A549 (cell line): Measurements from ENCODE around the gene NPY5R. TPM values are rescaled to one million over a fixed set of nuclear protein-coding genes. Genes with fewer than 3 reads are reported as not detected.

ENCODE experiments used
- ATAC-seq, 2 experiments: fragments of 200-7000 bp in 1 of 2; fragments of >200 bp in 1 of 2; cut with Nextera tagmentation in 1 of 2; cut with Tn5 transposase in 1 of 2; 3 replicates each; pipeline versions ENCODE4 v1.8.0 to v1.9.1; 2018 to 2020; ENCODE audit warnings: mild to moderate bottlenecking in 1 of 2, moderate library complexity in 1 of 2
- CTCF ChIA-PET: fragments of 300-600 bp; sonication (Branson Sonifier 250); formaldehyde crosslinking; extraction: SDS; loops from one replicate; lab custom pipeline; 2021; ENCODE audit warnings: antibody characterized with exemption, inconsistent platforms; lab: Yijun Ruan, JAX
- POLR2A ChIA-PET: fragments of 350-600 bp; formaldehyde crosslinking; extraction: SDS; loops from one replicate; lab custom pipeline; 2021; ENCODE audit warnings: antibody characterized with exemption, inconsistent platforms; lab: Yijun Ruan, JAX
- DNase-seq, 2 experiments: peaks; one replicate each; pipeline versions ENCODE4 v3.0.0 to v3.0.0-alpha.2; 2011 to 2016; ENCODE audit warnings: low read depth in 1 of 2, low spot score in 1 of 2
- FAIRE-seq: peaks from 2 replicates; lab custom pipeline; 2011; peaks lifted over from hg19 to GRCh38; lab: Jason Lieb, UNC
- H3K27ac ChIP-seq, 2 experiments: fragments of >200 bp; sonication (Bioruptor Twin); formaldehyde crosslinking; 3 replicates each; pipeline ENCODE4 v1.5.1; 2016 to 2017
- H3K4me1 ChIP-seq: fragments of >200 bp; sonication (Bioruptor Twin); formaldehyde crosslinking; 3 replicates; pipeline ENCODE4 v1.6.1; 2016
- H3K4me2 ChIP-seq: fragments of >200 bp; sonication (Bioruptor Twin); formaldehyde crosslinking; 3 replicates; pipeline ENCODE4 v1.6.1; 2016
- H3K4me3 ChIP-seq: fragments of >200 bp; sonication (Bioruptor Twin); formaldehyde crosslinking; 3 replicates; pipeline ENCODE4 v1.5.1; 2016
- H3K9me3 ChIP-seq: fragments of >200 bp; sonication (Bioruptor Twin); formaldehyde crosslinking; 3 replicates; pipeline ENCODE4 v1.6.1; 2016
- CEBPB ChIP-seq, 2 experiments: fragments of >200 bp in 1 of 2; sonication (Bioruptor Twin) in 1 of 2; formaldehyde crosslinking in 1 of 2; IDR thresholded peaks; 2 replicates each; pipeline ENCODE4 v1.6.1; 2012 to 2016
- ESRRA ChIP-seq: fragments of 150-350 bp; IDR thresholded peaks from 2 replicates; pipeline ENCODE4 v1.6.1; 2014; ENCODE audit warnings: mild to moderate bottlenecking, low read length, borderline replicate concordance
- FOXS1 ChIP-seq: fragments of 250-450 bp; sonication (Bioruptor Pico); IDR thresholded peaks from 2 replicates; pipeline ENCODE4 v1.5.0; 2020; ENCODE audit warnings: mild to moderate bottlenecking, moderate library complexity
- HOXB5 ChIP-seq: fragments of 250-450 bp; sonication (Bioruptor Pico); IDR thresholded peaks from 2 replicates; pipeline ENCODE4 v1.5.0; 2020; ENCODE audit warnings: mild to moderate bottlenecking, moderate library complexity
- JUNB ChIP-seq: fragments of >200 bp; sonication (Bioruptor Twin); formaldehyde crosslinking; IDR thresholded peaks from 2 replicates; pipeline ENCODE4 v1.6.1; 2016
- KDM1A ChIP-seq: fragments of 200-600 bp; sonication (generic); IDR thresholded peaks from 2 replicates; pipeline ENCODE4 v1.6.1; 2016; ENCODE audit warnings: low read depth, mild to moderate bottlenecking
- KDM5A ChIP-seq: fragments of 200-600 bp; sonication (generic); IDR thresholded peaks from 2 replicates; pipeline ENCODE4 v1.6.1; 2016; ENCODE audit warnings: antibody characterized with exemption, mild to moderate bottlenecking
- MYC ChIP-seq: IDR thresholded peaks from 2 replicates; pipeline ENCODE4 v1.6.1; 2012; ENCODE audit warnings: mild to moderate bottlenecking, inconsistent platforms, low read length, improper control_type of control experiment, borderline replicate concordance
- NFE2L2 ChIP-seq: fragments of 150-350 bp; conservative IDR thresholded peaks from 2 replicates; pipeline ENCODE4 v1.6.1; 2014; ENCODE audit warnings: low read length
- NPAS2 ChIP-seq: fragments of 250-450 bp; sonication (Bioruptor Pico); IDR thresholded peaks from 2 replicates; pipeline ENCODE4 v1.8.0; 2022; ENCODE audit warnings: mild to moderate bottlenecking, moderate library complexity, borderline replicate concordance
- NR3C1 ChIP-seq: fragments of >200 bp; sonication (Bioruptor Twin); formaldehyde crosslinking; IDR thresholded peaks from 3 replicates; pipeline ENCODE4 v1.6.1; 2017
- POLR2A ChIP-seq: IDR thresholded peaks from 2 replicates; pipeline ENCODE4 v1.6.1; 2012; ENCODE audit warnings: mild to moderate bottlenecking, low read length
- POLR2AphosphoS2 ChIP-seq: conservative IDR thresholded peaks from 2 replicates; pipeline ENCODE4 v1.6.1; 2012; ENCODE audit warnings: low read length, improper control_type of control experiment, inconsistent platforms
- RARB ChIP-seq: fragments of 250-450 bp; sonication (Bioruptor Pico); IDR thresholded peaks from 2 replicates; pipeline ENCODE4 v1.8.0; 2021; ENCODE audit warnings: mild to moderate bottlenecking, moderate library complexity
- RCOR1 ChIP-seq: fragments of 150-350 bp; IDR thresholded peaks from 2 replicates; pipeline ENCODE4 v1.6.1; 2014; ENCODE audit warnings: antibody characterized with exemption, low read length, low read depth
- SMC3 ChIP-seq: fragments of >200 bp; sonication (Bioruptor Twin); formaldehyde crosslinking; IDR thresholded peaks from 3 replicates; pipeline ENCODE4 v1.6.1; 2018; ENCODE audit warnings: inconsistent platforms
- TFCP2L1 ChIP-seq: fragments of 250-450 bp; sonication (Bioruptor Pico); IDR thresholded peaks from 2 replicates; pipeline ENCODE4 v1.5.0; 2021; ENCODE audit warnings: mild to moderate bottlenecking
- ZC3H11A ChIP-seq: fragments of 450-650 bp; IDR thresholded peaks from 2 replicates; pipeline ENCODE4 v1.6.1; 2014; ENCODE audit warnings: antibody characterized with exemption, mild to moderate bottlenecking
- WGBS: methylation state at CpG from one replicate; pipeline ENCODE4 v1.1.6; 2017; ENCODE audit errors: missing lambda C conversion rate; 5-methylcytosine and 5-hydroxymethylcytosine counted together
- polyA plus RNA-seq, 4 experiments: library from polyadenylated mRNA; depleted of rRNA in 3 of 4; stranded (reverse); fragments of >200 nt; fragmentation: RNase III in 1 of 4; extraction: RNeasy Plus Mini Kit Qiagen cat#74134 plus additional on column Dnase treatment in 1 of 4; gene quantifications; 2 replicates in 3 of 4; 3 replicates in 1 of 4; pipeline ENCODE4 v1.2.3, GENCODE V29; 2011 to 2017
- TF ChIP-seq, protein P1 (sequence below): fragments of 250-450 bp; sonication (Bioruptor Pico); IDR thresholded peaks from 2 replicates; pipeline ENCODE4 v1.5.0; 2020; ENCODE audit warnings: low read depth, mild to moderate bottlenecking, moderate library complexity
- TF ChIP-seq, protein P2 (sequence below): IDR thresholded peaks from 2 replicates; pipeline ENCODE4 v1.6.1; 2012; ENCODE audit warnings: low read depth, borderline replicate concordance
- TF ChIP-seq, protein P3 (sequence below): fragments of 150-350 bp; IDR thresholded peaks from 2 replicates; pipeline ENCODE4 v1.6.1; 2014; ENCODE audit warnings: low read depth, mild to moderate bottlenecking, low read length
- TF ChIP-seq, protein P4 (sequence below): fragments of >200 bp; sonication (Bioruptor Twin); formaldehyde crosslinking; IDR thresholded peaks from 2 replicates; pipeline ENCODE4 v1.6.1; 2016
- TF ChIP-seq, protein P5 (sequence below): IDR thresholded peaks from 2 replicates; pipeline ENCODE4 v1.6.1; 2012
- TF ChIP-seq, protein P6 (sequence below): fragments of 450-650 bp; IDR thresholded peaks from 2 replicates; pipeline ENCODE4 v1.6.1; 2014; ENCODE audit warnings: antibody characterized with exemption
- TF ChIP-seq, protein P7 (sequence below): fragments of >200 bp; sonication (Bioruptor Twin); formaldehyde crosslinking; IDR thresholded peaks from 3 replicates; pipeline ENCODE4 v1.6.1; 2016

Gene NPY5R
- polyA plus RNA-seq, 2 of the 4 experiments (the other 2 are of a cell fraction) = 0.13 TPM; not detected in 1

DNA sequence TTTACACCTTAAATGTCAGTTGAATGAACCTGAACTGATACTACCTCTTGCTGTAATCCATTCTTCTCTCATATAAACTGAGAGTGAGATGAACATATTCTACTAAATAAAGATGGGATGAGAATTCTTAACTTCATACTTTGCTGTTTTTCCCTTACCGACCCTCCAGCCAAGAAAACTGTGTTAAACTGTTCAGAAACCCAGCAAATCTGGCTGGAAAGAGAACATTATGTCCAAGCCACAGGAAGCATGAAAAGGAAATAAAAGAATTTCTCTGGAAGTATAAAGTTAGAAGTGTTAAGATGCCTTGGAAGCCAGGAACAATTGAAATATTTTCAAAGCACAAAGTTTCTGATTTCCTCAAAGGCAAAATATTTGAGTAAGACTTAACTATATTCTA is 34.2 kb upstream of the NPY5R start:
- Histone ChIP-seq H3K27ac (no peak overlapping the region), H3K4me1 (no peaks in the 10 kb centered on the region), H3K9me3 (no peaks in the 10 kb centered on the region), H3K4me3 (no peak overlapping the region), H3K4me2 (no peak overlapping the region)
- ATAC-seq = no peak
- TF ChIP-seq POLR2A (no peak), RCOR1 (no peak), ESRRA (no peak), SMC3 (no peak), CEBPB (IDR thresholded peaks at IDR 0.05) (no peak), POLR2AphosphoS2 (no peak), MYC (no peak), FOXS1 (CRISPR knock-in tag) (no peak), NPAS2 (CRISPR knock-in tag) (no peak), KDM5A (no peak), TFCP2L1 (CRISPR knock-in tag) (no peak), KDM1A (no peak), JUNB (no peak), HOXB5 (CRISPR knock-in tag) (no peak)
- TF ChIP-seq, protein P1, sequence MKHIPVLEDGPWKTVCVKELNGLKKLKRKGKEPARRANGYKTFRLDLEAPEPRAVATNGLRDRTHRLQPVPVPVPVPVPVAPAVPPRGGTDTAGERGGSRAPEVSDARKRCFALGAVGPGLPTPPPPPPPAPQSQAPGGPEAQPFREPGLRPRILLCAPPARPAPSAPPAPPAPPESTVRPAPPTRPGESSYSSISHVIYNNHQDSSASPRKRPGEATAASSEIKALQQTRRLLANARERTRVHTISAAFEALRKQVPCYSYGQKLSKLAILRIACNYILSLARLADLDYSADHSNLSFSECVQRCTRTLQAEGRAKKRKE (CRISPR knock-in tag) = no peak
- TF ChIP-seq, protein P2, sequence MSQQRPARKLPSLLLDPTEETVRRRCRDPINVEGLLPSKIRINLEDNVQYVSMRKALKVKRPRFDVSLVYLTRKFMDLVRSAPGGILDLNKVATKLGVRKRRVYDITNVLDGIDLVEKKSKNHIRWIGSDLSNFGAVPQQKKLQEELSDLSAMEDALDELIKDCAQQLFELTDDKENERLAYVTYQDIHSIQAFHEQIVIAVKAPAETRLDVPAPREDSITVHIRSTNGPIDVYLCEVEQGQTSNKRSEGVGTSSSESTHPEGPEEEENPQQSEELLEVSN = no peak
- TF ChIP-seq, protein P3, sequence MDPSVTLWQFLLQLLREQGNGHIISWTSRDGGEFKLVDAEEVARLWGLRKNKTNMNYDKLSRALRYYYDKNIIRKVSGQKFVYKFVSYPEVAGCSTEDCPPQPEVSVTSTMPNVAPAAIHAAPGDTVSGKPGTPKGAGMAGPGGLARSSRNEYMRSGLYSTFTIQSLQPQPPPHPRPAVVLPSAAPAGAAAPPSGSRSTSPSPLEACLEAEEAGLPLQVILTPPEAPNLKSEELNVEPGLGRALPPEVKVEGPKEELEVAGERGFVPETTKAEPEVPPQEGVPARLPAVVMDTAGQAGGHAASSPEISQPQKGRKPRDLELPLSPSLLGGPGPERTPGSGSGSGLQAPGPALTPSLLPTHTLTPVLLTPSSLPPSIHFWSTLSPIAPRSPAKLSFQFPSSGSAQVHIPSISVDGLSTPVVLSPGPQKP = no peak
- TF ChIP-seq, protein P4, sequence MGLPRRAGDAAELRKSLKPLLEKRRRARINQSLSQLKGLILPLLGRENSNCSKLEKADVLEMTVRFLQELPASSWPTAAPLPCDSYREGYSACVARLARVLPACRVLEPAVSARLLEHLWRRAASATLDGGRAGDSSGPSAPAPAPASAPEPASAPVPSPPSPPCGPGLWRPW = no peak
- ChIA-PET POLR2A (no interaction called here), CTCF (no interaction called here)
- WGBS = 21% methylated on average over 1 of the region's 1 CpG
- FAIRE-seq = no peak
- DNase-seq = no peak

DNA sequence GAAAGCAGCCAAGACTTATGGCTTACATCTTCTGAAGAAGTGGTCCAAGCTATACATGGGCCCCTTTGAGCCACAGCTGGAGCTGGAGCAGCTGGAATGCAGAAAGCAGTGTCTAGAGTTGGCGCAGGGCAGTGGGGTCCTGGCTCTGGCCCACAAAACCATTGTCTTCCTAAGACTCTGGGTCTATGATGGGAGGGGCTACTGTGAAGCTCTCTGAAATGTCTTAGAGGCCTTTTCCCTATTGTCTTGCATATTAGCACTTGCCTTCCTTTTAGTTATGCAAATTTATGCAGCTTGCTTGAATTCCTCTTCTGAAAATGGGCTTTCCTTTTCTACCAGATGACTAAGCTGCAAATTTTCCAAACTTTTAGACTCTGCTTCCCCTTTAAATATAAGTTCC is 26.6 kb upstream of the NPY5R start:
- POLR2A ChIA-PET = no interaction called here

More for the DNA sequence above, 26.6 kb upstream of the NPY5R start:
- Histone ChIP-seq H3K4me3 (no peak overlapping the region), H3K4me2 (no peak overlapping the region), H3K4me1 (no peaks in the 10 kb centered on the region), H3K9me3 (no peaks in the 10 kb centered on the region), H3K27ac (no peak overlapping the region)
- TF ChIP-seq, protein P2 = no peak
- TF ChIP-seq, protein P5, sequence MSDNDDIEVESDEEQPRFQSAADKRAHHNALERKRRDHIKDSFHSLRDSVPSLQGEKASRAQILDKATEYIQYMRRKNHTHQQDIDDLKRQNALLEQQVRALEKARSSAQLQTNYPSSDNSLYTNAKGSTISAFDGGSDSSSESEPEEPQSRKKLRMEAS = no peak
- TF ChIP-seq, protein P6, sequence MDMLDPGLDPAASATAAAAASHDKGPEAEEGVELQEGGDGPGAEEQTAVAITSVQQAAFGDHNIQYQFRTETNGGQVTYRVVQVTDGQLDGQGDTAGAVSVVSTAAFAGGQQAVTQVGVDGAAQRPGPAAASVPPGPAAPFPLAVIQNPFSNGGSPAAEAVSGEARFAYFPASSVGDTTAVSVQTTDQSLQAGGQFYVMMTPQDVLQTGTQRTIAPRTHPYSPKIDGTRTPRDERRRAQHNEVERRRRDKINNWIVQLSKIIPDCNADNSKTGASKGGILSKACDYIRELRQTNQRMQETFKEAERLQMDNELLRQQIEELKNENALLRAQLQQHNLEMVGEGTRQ = no peak
- TF ChIP-seq ZC3H11A (no peak), NFE2L2 (no peak), RCOR1 (no peak), RARB (CRISPR knock-in tag) (no peak), NR3C1 (no peak)
- TF ChIP-seq, protein P7, sequence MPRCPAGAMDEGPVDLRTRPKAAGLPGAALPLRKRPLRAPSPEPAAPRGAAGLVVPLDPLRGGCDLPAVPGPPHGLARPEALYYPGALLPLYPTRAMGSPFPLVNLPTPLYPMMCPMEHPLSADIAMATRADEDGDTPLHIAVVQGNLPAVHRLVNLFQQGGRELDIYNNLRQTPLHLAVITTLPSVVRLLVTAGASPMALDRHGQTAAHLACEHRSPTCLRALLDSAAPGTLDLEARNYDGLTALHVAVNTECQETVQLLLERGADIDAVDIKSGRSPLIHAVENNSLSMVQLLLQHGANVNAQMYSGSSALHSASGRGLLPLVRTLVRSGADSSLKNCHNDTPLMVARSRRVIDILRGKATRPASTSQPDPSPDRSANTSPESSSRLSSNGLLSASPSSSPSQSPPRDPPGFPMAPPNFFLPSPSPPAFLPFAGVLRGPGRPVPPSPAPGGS = no peak
- 14% methylated on average over 1 of the region's 1 CpG for WGBS
- DNase-seq (no peak), ATAC-seq (no peak), FAIRE-seq (no peak)
- CTCF ChIA-PET = interaction anchor here (2.8 kb wide), 1 partner anchor 16 kb away, joined by 10 read pairs; the partner anchor contains the start of gene NPY1R
